HCT116 (cell line): ENCODE data around the gene HAT1. TPM values are rescaled to one million over a fixed set of nuclear protein-coding genes. Genes with fewer than 3 reads are reported as not detected.

Experiments used
- ATAC-seq: fragments of 200-7000 bp; cut with Tn5 transposase; 2 replicates; pipeline ENCODE4 v1.9.1; 2020; ENCODE audit warnings: mild to moderate bottlenecking, moderate library complexity
- BruUV-seq: library from RNA; stranded (reverse); fragments of 400-500 nt; replicated peaks from 2 replicates; lab custom pipeline; 2021; lab: Mats Ljungman, UMichigan
- CTCF ChIA-PET: fragments of 300-600 bp; sonication (Branson Sonifier 250); formaldehyde crosslinking; loops from one replicate; lab custom pipeline; 2021; ENCODE audit warnings: antibody characterized with exemption; lab: Charles Lee
- POLR2A ChIA-PET: fragments of 300-600, 350-600 bp; sonication (Branson Sonifier 250); formaldehyde crosslinking; loops from one replicate; lab custom pipeline; 2021; ENCODE audit warnings: antibody characterized with exemption; lab: Charles Lee
- RAD21 ChIA-PET, 2 experiments: fragments of 300-600 bp; sonication (Branson Sonifier 250); formaldehyde crosslinking; loops; one replicate each; lab custom pipeline; 2023; ENCODE audit warnings: low total read pairs in 2 of 2; ENCODE audit not compliant: uncharacterized antibody in 2 of 2, unreplicated experiment in 2 of 2, low non-redundant PET in 1 of 2; lab: Charles Lee
- DNase-seq: peaks from one replicate; pipeline ENCODE4 v3.0.0-alpha.2; 2010; ENCODE audit warnings: low read depth, low spot score
- H2AFZ ChIP-seq: fragments of 200-600 bp; shearing (Covaris generic), sonication (generic); 2 replicates; pipeline ENCODE4 v1.6.1; 2017; ENCODE audit warnings: low read depth, mixed run types, mixed read lengths, antibody characterized with exemption, low read length; ENCODE audit not compliant: poor library complexity, severe bottlenecking
- H3K27ac ChIP-seq: 2 replicates; pipeline ENCODE4 v1.5.1; 2012; ENCODE audit warnings: low read depth, low read length
- H3K27me3 ChIP-seq: fragments of 200-600 bp; sonication (generic); 2 replicates; pipeline ENCODE4 v1.6.1; 2016; ENCODE audit warnings: mixed run types, low read length, mixed read lengths; ENCODE audit not compliant: insufficient read depth
- H3K36me3 ChIP-seq, 2 experiments: fragments of 200-500 bp in 1 of 2; fragments of 200-600 bp in 1 of 2; sonication (Bioruptor generic) in 1 of 2; sonication (generic) in 1 of 2; 2 replicates each; pipeline versions ENCODE4 v1.5.1 to v1.6.1; 2014 to 2016; ENCODE audit warnings: low read length in 2 of 2, inconsistent platforms in 1 of 2, mixed read lengths in 1 of 2, mixed run types in 1 of 2; ENCODE audit not compliant: insufficient read depth in 2 of 2, control insufficient read depth in 1 of 2
- H3K4me1 ChIP-seq, 2 experiments: fragments of 200-600 bp in 1 of 2; sonication (generic) in 1 of 2; 2 replicates each; pipeline versions ENCODE4 v1.5.1 to v1.6.1; 2012 to 2017; ENCODE audit warnings: low read length in 2 of 2, inconsistent platforms in 1 of 2, mild to moderate bottlenecking in 1 of 2, mixed read lengths in 1 of 2, mixed run types in 1 of 2, moderate library complexity in 1 of 2; ENCODE audit not compliant: insufficient read depth in 2 of 2, control insufficient read depth in 1 of 2
- H3K4me2 ChIP-seq: fragments of 200-600 bp; sonication (generic); 2 replicates; pipeline ENCODE4 v1.6.1; 2017; ENCODE audit warnings: mixed run types, low read length, mixed read lengths
- H3K4me3 ChIP-seq, 2 experiments: fragments of 200-600 bp in 1 of 2; sonication (generic) in 1 of 2; replicated peaks in 1 of 2; 2 replicates each; pipeline ENCODE4 v1.5.1; 2011 to 2016; ENCODE audit warnings: low read length in 2 of 2, control low read depth in 1 of 2, low read depth in 1 of 2, mild to moderate bottlenecking in 1 of 2, mixed read lengths in 1 of 2, mixed run types in 1 of 2
- H3K79me2 ChIP-seq: fragments of 200-600 bp; sonication (generic); 2 replicates; pipeline ENCODE4 v1.6.1; 2017; ENCODE audit warnings: mild to moderate bottlenecking, mixed run types, low read length, moderate library complexity, mixed read lengths; ENCODE audit not compliant: insufficient read depth
- H3K9ac ChIP-seq: fragments of 200-600 bp; sonication (generic); 2 replicates; pipeline ENCODE4 v1.6.1; 2016; ENCODE audit warnings: low read length, mixed read lengths
- H3K9me2 ChIP-seq: fragments of 200-600 bp; sonication (generic), shearing (Covaris generic); 2 replicates; pipeline ENCODE4 v1.6.1; 2017; ENCODE audit warnings: mixed run types, mild to moderate bottlenecking, moderate library complexity; ENCODE audit not compliant: insufficient read depth
- H3K9me3 ChIP-seq, 2 experiments: fragments of 200-500 bp in 1 of 2; fragments of 200-600 bp in 1 of 2; sonication (Bioruptor generic) in 1 of 2; sonication (generic) in 1 of 2; 2 replicates each; pipeline ENCODE4 v1.6.1; 2014 to 2017; ENCODE audit warnings: low read length in 2 of 2, mixed read lengths in 2 of 2, inconsistent platforms in 1 of 2, low read depth in 1 of 2, mild to moderate bottlenecking in 1 of 2, mixed run types in 1 of 2, moderate library complexity in 1 of 2; ENCODE audit not compliant: control insufficient read depth in 1 of 2, insufficient read depth in 1 of 2
- H4K20me1 ChIP-seq: fragments of 200-600 bp; sonication (generic), shearing (Covaris generic); 2 replicates; pipeline ENCODE4 v1.6.1; 2017; ENCODE audit warnings: mixed run types, mild to moderate bottlenecking, moderate library complexity; ENCODE audit not compliant: insufficient read depth
- CBX3 ChIP-seq: IDR thresholded peaks from 2 replicates; pipeline ENCODE4 v1.6.1; 2012; ENCODE audit warnings: low read depth
- CEBPB ChIP-seq: IDR thresholded peaks from 2 replicates; pipeline ENCODE4 v1.6.1; 2012; ENCODE audit warnings: low read depth
- EGR1 ChIP-seq: IDR thresholded peaks from 2 replicates; pipeline ENCODE4 v1.6.1; 2012; ENCODE audit warnings: low read depth
- ELF1 ChIP-seq: IDR thresholded peaks from 2 replicates; pipeline ENCODE4 v1.6.1; 2012; ENCODE audit warnings: low read depth, borderline replicate concordance
- EZH2phosphoT487 ChIP-seq: fragments of 200-600 bp; IDR thresholded peaks from 2 replicates; pipeline ENCODE4 v1.6.1; 2018; ENCODE audit warnings: antibody characterized with exemption, borderline replicate concordance
- FOSL1 ChIP-seq: IDR thresholded peaks from 2 replicates; pipeline ENCODE4 v1.6.1; 2012; ENCODE audit warnings: low read depth
- JUND ChIP-seq: IDR thresholded peaks from 2 replicates; pipeline ENCODE4 v1.6.1; 2012
- MAX ChIP-seq: IDR thresholded peaks from 2 replicates; pipeline ENCODE4 v1.6.1; 2012
- REST ChIP-seq: IDR thresholded peaks from 2 replicates; pipeline ENCODE4 v1.6.1; 2012; ENCODE audit warnings: low read depth
- SIN3A ChIP-seq: IDR thresholded peaks from 2 replicates; pipeline ENCODE4 v1.6.1; 2012; ENCODE audit warnings: low read depth
- SRF ChIP-seq: IDR thresholded peaks from 2 replicates; pipeline ENCODE4 v1.6.1; 2012; ENCODE audit warnings: low read depth
- TCF7L2 ChIP-seq: IDR thresholded peaks from 2 replicates; pipeline ENCODE4 v1.7.0; 2011; ENCODE audit warnings: borderline replicate concordance, inconsistent platforms; ENCODE audit not compliant: insufficient read depth, insufficient read length; ENCODE audit errors: extremely low read depth
- YY1 ChIP-seq: IDR thresholded peaks from 2 replicates; pipeline ENCODE4 v1.6.1; 2011; ENCODE audit warnings: low read length, low read depth, moderate library complexity, mild to moderate bottlenecking; ENCODE audit not compliant: insufficient replicate concordance; ENCODE audit errors: extremely low read depth
- ZBTB33 ChIP-seq: IDR thresholded peaks from 2 replicates; pipeline ENCODE4 v1.6.1; 2011; ENCODE audit warnings: mild to moderate bottlenecking, low read length, moderate library complexity; ENCODE audit not compliant: insufficient replicate concordance; ENCODE audit errors: extremely low read depth
- ZFX ChIP-seq: fragments of 450-650 bp; IDR thresholded peaks from 2 replicates; pipeline ENCODE4 v1.6.1; 2017
- ZNF274 ChIP-seq: fragments of 200-500 bp; sonication (Bioruptor generic); IDR thresholded peaks from 2 replicates; pipeline ENCODE4 v1.6.1; 2014; ENCODE audit warnings: mild to moderate bottlenecking, low read depth, low read length, inconsistent platforms
- intact Hi-C: fragments of 100-400 bp; cut with micrococcal nuclease; formaldehyde crosslinking; loops from 2 replicates; pipeline ENCODE4 v1.10.0; 2022
- total RNA-seq: library from RNA; stranded (reverse); gene quantifications from one replicate; pipeline ENCODE4 v1.2.1, GENCODE V29; 2021; ENCODE audit not compliant: unreplicated experiment

HAT1 gene
- total RNA-seq, 1 experiment from 2014 or later = 72.6 TPM

- peaks cover 4% of the 10 kb centered on the region; the same call in 1 of the 2 replicates for H4K20me1 ChIP-seq
- H3K79me2 ChIP-seq = peaks cover 3% of the 10 kb centered on the region; the same call in 1 of the 2 replicates
- no peak overlapping the region for H2AFZ ChIP-seq
- no peaks in the 10 kb centered on the region for H3K9me2 ChIP-seq
- RAD21 ChIA-PET = no interaction called here
- H3K36me3 ChIP-seq = peaks cover 4 to 10% of the 10 kb centered on the region in 2 experiments; a peak in 2 of 4 replicates
- TF ChIP-seq TCF7L2 (no peak), JUND (no peak), CEBPB (no peak), EZH2phosphoT487 (no peak), ELF1 (no peak), ZBTB33 (no peak), CBX3 (no peak), ZNF274 (no peak), YY1 (no peak), SIN3A (no peak), MAX (no peak), SRF (no peak), FOSL1 (no peak), REST (no peak), ZFX (no peak), EGR1 (no peak)
- no peaks in the 10 kb centered on the region for H3K4me1 ChIP-seq
- DNase-seq = no peak
- CTCF ChIA-PET = no interaction called here
- no peak for ATAC-seq
- no peaks in the 10 kb centered on the region for H3K27me3 ChIP-seq
- no TSS peak for BruUV-seq
- H3K4me2 ChIP-seq = no peak overlapping the region
- H3K27ac ChIP-seq = no peak overlapping the region
- intact Hi-C loops = no loop called here
- no peak overlapping the region for H3K9ac ChIP-seq
- POLR2A ChIA-PET = no interaction called here
- H3K9me3 ChIP-seq = no peaks in the 10 kb centered on the region
- H3K4me3 ChIP-seq = no peak overlapping the region
Observed at GRCh38 chr2:171966688-171967087, 44.4 kb downstream of the HAT1 start.
